Measurements from ENCODE around the gene RPL29.
"Not testable (repeated sequence)": the region's sequence is repeated elsewhere in the genome, so short reads cannot be mapped to it uniquely, and the experiment has no call there.

Gene RPL29

GRCh38 chr3:52005571-52005986 is 9.9 kb upstream of the RPL29 start:
- DNase-seq (ENCODE audit: low spot score): peak; percentile 61

GRCh38 chr3:52004906-52005395 is 9.3 kb upstream of the RPL29 start:
- DNase-seq (ENCODE audit: low spot score): no peak

GRCh38 chr3:52004163-52004787 is 8.6 kb upstream of the RPL29 start:
- DNase-seq (ENCODE audit: low spot score): peak; percentile 55

- no peak for DNase-seq (ENCODE audit: low spot score)
Measured at GRCh38 chr3:52002748-52003147, 7.1 kb upstream of the RPL29 start.

GRCh38 chr3:52001443-52001974 is 5.8 kb upstream of the RPL29 start:
- peak; percentile 82 for DNase-seq (ENCODE audit: low spot score)

GRCh38 chr3:51999846-52000245 is 4.2 kb upstream of the RPL29 start:
- DNase-seq (ENCODE audit: low spot score): no peak

GRCh38 chr3:51998774-51999173 is 3.1 kb upstream of the RPL29 start:
- DNase-seq (ENCODE audit: low spot score): no peak

GRCh38 chr3:51997935-51998596 is 2.4 kb upstream of the RPL29 start:
- no peak for DNase-seq (ENCODE audit: low spot score)

- no peak for DNase-seq (ENCODE audit: low spot score)
Measured at GRCh38 chr3:51997172-51997571, 1.5 kb upstream of the RPL29 start.

GRCh38 chr3:51994530-51994929 is 1.2 kb downstream of the RPL29 start:
- no peak for DNase-seq (ENCODE audit: low spot score)

GRCh38 chr3:51993657-51994056 is 2.0 kb downstream of the RPL29 start:
- not testable (repeated sequence) for DNase-seq (ENCODE audit: low spot score)

- DNase-seq (ENCODE audit: low spot score): no peak
Measured at GRCh38 chr3:51992017-51992682, 3.5 kb downstream of the RPL29 start.

- not testable (repeated sequence) for DNase-seq (ENCODE audit: low spot score)
Measured at GRCh38 chr3:51990501-51990971, 5.2 kb downstream of the RPL29 start.

GRCh38 chr3:51988286-51989146 is 7.2 kb downstream of the RPL29 start:
- DNase-seq (ENCODE audit: low spot score): no peak

GRCh38 chr3:51987568-51987967 is 8.1 kb downstream of the RPL29 start:
- DNase-seq (ENCODE audit: low spot score): no peak

- DNase-seq (ENCODE audit: low spot score): no peak
Measured at GRCh38 chr3:51986010-51986947, 9.4 kb downstream of the RPL29 start.

- DNase-seq (ENCODE audit: low spot score): no peak
Measured at GRCh38 chr3:51985063-51985462, 10.6 kb downstream of the RPL29 start.

GRCh38 chr3:51984269-51984647 is 11.4 kb downstream of the RPL29 start:
- DNase-seq (ENCODE audit: low spot score): no peak

GRCh38 chr3:51983578-51984268 is 12.0 kb downstream of the RPL29 start:
- no peak for DNase-seq (ENCODE audit: low spot score)

All from AG08396 (cell line).